ENCODE measurements around the gene DENND1A.
"Not testable (repeated sequence)": the region's sequence is repeated elsewhere in the genome, so short reads cannot be mapped to it uniquely, and the experiment has no call there.

The DENND1A gene

DNA sequence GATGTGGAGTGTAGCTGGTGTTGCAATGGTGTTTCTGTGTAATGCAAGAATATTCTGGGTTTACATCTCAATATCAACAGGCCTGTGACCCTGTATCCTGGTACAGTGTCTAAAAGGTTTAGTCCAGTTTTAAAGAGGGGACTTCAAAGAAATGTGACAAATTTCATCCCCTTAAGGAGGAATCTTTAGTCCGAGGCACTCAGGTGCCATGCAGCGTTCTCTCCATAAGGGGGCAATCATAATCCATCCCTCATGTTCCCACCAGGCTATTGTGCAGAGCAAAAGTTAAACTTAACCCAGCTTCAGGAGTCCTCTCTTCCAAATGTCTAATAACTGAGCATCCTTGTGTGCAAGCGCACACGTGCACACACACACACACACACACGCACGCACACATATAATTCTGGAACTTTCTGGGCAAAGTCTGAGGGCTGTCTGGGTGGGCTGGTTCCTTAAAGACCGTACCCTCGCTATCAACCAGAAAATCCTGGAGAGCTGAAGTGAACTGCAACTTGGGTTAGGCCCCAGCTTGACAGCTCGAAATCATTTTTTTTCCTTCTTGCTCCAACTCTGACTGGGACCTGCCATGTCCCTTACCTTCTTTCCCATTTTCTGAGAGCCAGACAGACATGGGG, 527.9 kb downstream of the DENND1A start:
- no peak overlapping the region for H3K27ac ChIP-seq (ENCODE audit: low read depth, low read length, severe bottlenecking)
- H3K4me1 ChIP-seq (ENCODE audit: control insufficient read depth, insufficient read depth, low read length, poor library complexity, severe bottlenecking): peaks cover 15% of the 10 kb centered on the region
- 38 to 45% methylated on average over 9 of the region's 9 CpGs for WGBS, 2 experiments (ENCODE audit: insufficient coverage in 2 of 2)
- H3K36me3 ChIP-seq (ENCODE audit: control insufficient read depth, insufficient read depth, low read length): no peaks in the 10 kb centered on the region
- no peaks in the 10 kb centered on the region for H3K9me3 ChIP-seq (ENCODE audit: control insufficient read depth, low read length)
- H3K4me3 ChIP-seq (ENCODE audit: extremely low read depth, insufficient read depth, low read length, poor library complexity, severe bottlenecking): no peak overlapping the region

DNA sequence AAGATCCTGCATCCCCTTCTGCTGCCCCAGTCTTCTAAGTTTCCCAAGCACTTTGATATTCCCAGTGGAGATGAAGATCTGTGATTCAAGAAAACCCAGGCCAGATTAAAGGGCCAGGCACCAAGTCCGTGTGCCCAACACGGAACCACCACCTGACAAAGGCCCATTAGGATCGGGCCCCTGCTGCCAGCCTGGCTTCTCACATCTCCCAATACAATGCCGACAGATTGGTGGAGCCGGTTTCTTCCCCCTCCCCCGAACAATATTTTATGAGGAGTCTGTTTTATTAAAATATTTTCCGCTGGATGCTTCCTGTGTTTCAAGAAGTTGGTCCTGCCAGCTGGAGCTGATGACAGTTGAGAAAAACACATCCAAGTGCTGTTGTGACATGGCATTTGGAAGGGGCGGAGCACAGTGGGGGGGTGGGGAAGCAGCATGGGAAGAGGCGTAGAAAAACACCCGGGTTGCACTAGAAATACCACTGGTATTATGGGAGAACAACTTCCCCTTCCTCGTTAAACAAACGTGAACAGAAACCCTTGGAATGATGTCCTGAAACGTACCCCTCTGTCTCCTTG, 528.9 kb downstream of the DENND1A start:
- Histone ChIP-seq H3K9me3 (ENCODE audit: control insufficient read depth, low read length) (no peaks in the 10 kb centered on the region), H3K4me3 (ENCODE audit: extremely low read depth, insufficient read depth, low read length, poor library complexity, severe bottlenecking) (no peak overlapping the region), H3K27ac (ENCODE audit: low read depth, low read length, severe bottlenecking) (no peak overlapping the region), H3K4me1 (ENCODE audit: control insufficient read depth, insufficient read depth, low read length, poor library complexity, severe bottlenecking) (peaks cover 6% of the 10 kb centered on the region), H3K36me3 (ENCODE audit: control insufficient read depth, insufficient read depth, low read length) (no peaks in the 10 kb centered on the region)
- WGBS, 2 experiments (ENCODE audit: insufficient coverage in 2 of 2): 68 to 82% methylated on average over 7 of the region's 13 CpGs

DNA sequence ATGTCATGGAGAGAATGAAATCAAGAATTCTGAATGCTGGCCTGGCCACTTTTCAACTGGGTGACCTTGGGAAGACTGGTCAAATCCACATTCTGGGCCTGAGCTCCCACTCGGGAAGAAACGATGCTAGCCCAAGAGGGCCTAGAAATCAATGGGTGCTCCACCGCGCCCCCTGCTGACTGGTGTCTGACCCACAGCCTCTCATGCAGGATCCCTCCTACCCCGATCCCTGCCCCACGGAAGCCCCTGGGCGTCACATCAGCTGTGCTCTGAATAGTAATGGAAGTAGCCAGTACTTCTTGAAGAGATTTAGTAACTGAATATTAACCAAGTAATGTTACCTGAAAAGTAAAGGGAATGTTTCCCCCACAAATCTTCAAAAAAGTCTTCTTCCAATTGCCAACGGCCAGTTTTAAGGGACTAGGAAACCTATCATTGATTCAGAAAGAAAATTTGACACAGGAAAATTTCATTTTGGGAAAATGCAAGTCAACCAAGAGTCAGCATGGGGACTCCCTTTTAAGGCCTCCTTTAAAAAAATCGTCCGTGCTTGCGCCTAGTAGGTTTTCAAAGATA, 530.0 kb downstream of the DENND1A start:
- WGBS, 2 experiments (ENCODE audit: insufficient coverage in 2 of 2): 72 to 75% methylated on average over 3 to 5 of the region's 11 CpGs

DNA sequence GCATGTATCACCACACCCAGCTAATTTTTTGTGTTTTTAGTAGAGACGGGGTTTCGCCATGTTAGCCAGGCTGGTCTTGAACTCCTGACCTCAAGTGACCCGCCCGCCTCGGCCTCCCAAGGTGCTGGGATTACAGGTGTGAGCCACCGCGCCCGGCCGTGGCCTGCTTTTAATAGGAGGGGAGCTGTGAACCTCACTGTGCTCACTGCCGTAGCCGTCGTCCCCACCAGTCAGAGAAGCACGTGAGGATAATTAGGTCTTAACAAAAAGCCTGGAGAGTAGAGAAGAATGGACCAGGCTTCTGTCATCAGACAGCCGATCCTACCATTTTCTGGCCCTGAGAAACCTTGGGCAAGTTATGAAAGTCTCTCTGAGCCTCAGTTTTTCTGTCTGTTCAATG, 531.0 kb downstream of the DENND1A start:
- H3K9me3 ChIP-seq (ENCODE audit: control insufficient read depth, low read length); H3K27ac ChIP-seq (ENCODE audit: low read depth, low read length, severe bottlenecking); H3K4me1 ChIP-seq (ENCODE audit: control insufficient read depth, insufficient read depth, low read length, poor library complexity, severe bottlenecking); H3K4me3 ChIP-seq (ENCODE audit: extremely low read depth, insufficient read depth, low read length, poor library complexity, severe bottlenecking); H3K36me3 ChIP-seq (ENCODE audit: control insufficient read depth, insufficient read depth, low read length): not testable (repeated sequence)
- 90 to 97% methylated on average over 11 to 14 of the region's 14 CpGs for WGBS, 2 experiments (ENCODE audit: insufficient coverage in 2 of 2)

More for the DNA sequence above, 530.0 kb downstream of the DENND1A start:
- H3K27ac ChIP-seq (ENCODE audit: low read depth, low read length, severe bottlenecking): no peak overlapping the region
- no peak overlapping the region for H3K4me3 ChIP-seq (ENCODE audit: extremely low read depth, insufficient read depth, low read length, poor library complexity, severe bottlenecking)
- no peaks in the 10 kb centered on the region for H3K36me3 ChIP-seq (ENCODE audit: control insufficient read depth, insufficient read depth, low read length)
- H3K4me1 ChIP-seq (ENCODE audit: control insufficient read depth, insufficient read depth, low read length, poor library complexity, severe bottlenecking): peaks cover 4% of the 10 kb centered on the region
- no peaks in the 10 kb centered on the region for H3K9me3 ChIP-seq (ENCODE audit: control insufficient read depth, low read length)

DNA sequence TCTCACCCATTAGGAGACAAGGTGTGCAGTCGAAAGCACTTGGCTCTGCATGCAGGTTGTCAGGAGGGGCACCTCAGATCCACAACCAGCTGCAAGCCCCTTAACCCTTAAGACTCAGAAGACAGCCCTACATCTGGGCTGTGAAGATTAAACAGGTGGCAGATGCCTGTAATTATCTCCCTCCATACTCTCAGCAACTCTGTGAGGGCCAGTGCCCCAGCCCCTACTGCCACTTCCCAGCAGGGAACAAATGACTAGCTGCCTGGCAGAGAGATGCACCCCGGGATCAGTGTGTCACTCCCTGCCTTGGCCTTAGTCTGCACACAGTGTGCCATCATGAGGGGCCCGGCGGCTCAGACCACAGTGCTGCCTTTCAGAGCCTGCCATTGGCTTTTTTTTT, 532.0 kb downstream of the DENND1A start:
- peaks cover 5% of the 10 kb centered on the region for H3K9me3 ChIP-seq (ENCODE audit: control insufficient read depth, low read length)
- WGBS, 2 experiments (ENCODE audit: insufficient coverage in 2 of 2): 83 to 94% methylated on average over 4 of the region's 4 CpGs
- H3K4me3 ChIP-seq (ENCODE audit: extremely low read depth, insufficient read depth, low read length, poor library complexity, severe bottlenecking): no peak overlapping the region
- no peak overlapping the region for H3K27ac ChIP-seq (ENCODE audit: low read depth, low read length, severe bottlenecking)
- no peaks in the 10 kb centered on the region for H3K36me3 ChIP-seq (ENCODE audit: control insufficient read depth, insufficient read depth, low read length)
- peaks cover 4% of the 10 kb centered on the region for H3K4me1 ChIP-seq (ENCODE audit: control insufficient read depth, insufficient read depth, low read length, poor library complexity, severe bottlenecking)

DNA sequence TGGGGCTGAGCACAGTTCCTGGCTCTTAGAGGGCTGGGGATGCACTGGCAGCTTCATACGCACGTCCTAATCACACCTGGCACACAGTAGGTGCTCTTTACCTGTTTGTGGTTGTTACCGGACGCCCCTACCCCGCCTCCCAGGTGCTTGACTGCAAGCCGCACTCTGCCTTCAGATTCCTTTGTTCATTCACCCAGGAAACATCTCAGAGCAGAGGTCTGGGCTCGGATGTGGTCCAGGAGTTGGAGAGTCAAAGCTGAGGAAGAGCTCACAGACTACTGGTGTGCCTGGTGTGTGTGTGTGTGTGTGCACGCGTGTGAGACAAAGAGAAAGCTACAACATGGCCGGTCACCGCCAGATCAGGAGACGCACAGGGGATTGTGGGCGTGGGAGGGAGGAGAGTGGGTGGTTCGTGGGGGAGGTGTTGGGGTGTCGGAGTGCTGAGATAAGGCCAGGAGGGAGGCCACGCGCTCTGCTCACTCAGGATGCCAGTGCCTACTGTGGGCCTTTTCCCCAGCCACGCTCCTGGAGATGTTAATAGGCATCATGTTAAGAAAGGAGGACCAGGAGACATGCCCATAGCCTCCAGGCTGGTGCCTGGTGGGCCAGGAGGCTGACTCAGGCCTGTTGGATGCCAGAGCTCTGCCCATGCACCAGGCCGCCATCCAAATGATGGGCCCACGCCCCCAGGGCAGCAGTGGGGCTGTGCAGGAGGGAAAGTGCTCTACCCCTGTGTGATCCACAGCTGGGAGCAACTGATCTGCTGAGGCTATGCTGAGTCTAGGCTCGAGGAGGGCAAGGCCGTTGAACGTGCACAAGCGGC, 534.0 kb downstream of the DENND1A start:
- H3K9me3 ChIP-seq (ENCODE audit: control insufficient read depth, low read length): peaks cover 8% of the 10 kb centered on the region
- 91 to 94% methylated on average over 22 of the region's 24 CpGs for WGBS, 2 experiments (ENCODE audit: insufficient coverage in 2 of 2)
- no peak overlapping the region for H3K4me3 ChIP-seq (ENCODE audit: extremely low read depth, insufficient read depth, low read length, poor library complexity, severe bottlenecking)
- no peaks in the 10 kb centered on the region for H3K36me3 ChIP-seq (ENCODE audit: control insufficient read depth, insufficient read depth, low read length)
- no peaks in the 10 kb centered on the region for H3K4me1 ChIP-seq (ENCODE audit: control insufficient read depth, insufficient read depth, low read length, poor library complexity, severe bottlenecking)
- no peak overlapping the region for H3K27ac ChIP-seq (ENCODE audit: low read depth, low read length, severe bottlenecking)

DNA sequence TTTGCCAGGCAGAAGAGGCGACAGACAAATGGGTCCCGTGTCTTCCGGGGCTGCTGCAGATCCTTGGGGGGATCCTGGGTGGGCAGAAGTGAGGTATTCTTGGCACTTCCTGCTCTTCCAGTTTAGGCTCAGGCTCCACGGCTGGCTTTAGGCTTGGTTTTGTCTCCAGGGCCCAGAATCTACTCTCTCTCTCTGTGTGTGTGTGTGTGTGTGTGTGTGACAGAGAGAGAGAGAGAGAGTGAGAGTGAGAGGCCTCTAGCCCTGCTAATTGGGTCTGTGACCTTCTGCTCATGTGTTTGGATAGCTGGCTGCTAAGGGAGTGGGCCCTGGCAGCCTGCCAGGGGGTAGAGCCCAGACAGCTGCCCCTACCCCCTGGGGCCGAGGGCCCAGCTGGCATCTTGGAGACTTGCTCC, 534.6 kb downstream of the DENND1A start:
- no peak overlapping the region for H3K27ac ChIP-seq (ENCODE audit: low read depth, low read length, severe bottlenecking)
- no peaks in the 10 kb centered on the region for H3K4me1 ChIP-seq (ENCODE audit: control insufficient read depth, insufficient read depth, low read length, poor library complexity, severe bottlenecking)
- 63 to 74% methylated on average over 3 to 4 of the region's 5 CpGs for WGBS, 2 experiments (ENCODE audit: insufficient coverage in 2 of 2)
- H3K9me3 ChIP-seq (ENCODE audit: control insufficient read depth, low read length): peaks cover 8% of the 10 kb centered on the region
- no peaks in the 10 kb centered on the region for H3K36me3 ChIP-seq (ENCODE audit: control insufficient read depth, insufficient read depth, low read length)
- no peak overlapping the region for H3K4me3 ChIP-seq (ENCODE audit: extremely low read depth, insufficient read depth, low read length, poor library complexity, severe bottlenecking)

DNA sequence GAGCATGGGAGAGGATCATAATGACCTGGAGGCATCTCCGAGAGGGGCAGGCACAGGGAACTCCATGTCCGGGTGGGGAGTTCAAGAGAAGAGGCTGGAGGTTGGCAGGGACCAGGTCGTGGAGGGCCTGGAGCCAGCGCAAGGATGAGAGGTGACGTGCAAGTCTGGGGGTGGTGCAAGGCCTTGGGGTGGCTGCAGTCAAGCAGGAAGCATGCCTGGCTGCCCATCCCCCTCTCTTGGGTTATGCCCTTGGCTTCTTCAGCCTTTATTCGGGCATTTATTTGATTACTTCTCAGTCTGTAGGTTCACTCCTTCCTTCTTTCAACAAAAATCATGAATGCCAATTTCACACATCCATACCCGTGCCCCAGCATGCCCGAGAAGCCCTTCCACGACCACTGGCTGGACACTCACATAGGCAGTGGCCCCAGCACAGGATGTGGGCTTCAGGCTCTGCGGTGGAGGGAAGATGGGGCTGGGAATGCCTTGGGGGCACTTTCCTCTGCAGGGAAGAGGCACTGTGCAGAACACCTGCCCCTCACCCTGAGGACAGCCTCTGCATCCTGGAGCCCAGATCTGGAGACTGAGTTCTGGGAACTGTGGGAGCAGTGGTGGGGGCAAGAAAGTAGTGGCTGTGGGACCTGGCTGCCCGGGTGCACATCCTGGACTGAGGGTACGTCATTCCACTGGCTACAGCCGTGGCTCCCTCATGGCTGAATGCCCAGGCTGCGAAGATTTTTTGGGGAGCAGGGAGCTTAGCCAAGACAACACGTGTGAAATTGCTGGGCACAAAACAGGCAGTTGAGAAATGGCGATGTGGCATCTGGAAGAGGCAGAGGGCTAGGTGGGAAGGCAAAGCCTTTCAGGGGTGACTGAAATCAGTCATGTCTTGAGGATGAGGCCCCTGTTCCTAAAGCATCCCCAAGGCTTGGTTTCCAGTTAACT, 535.4 kb downstream of the DENND1A start:
- WGBS, 2 experiments (ENCODE audit: insufficient coverage in 2 of 2): 82 to 85% methylated on average over 16 of the region's 16 CpGs

DNA sequence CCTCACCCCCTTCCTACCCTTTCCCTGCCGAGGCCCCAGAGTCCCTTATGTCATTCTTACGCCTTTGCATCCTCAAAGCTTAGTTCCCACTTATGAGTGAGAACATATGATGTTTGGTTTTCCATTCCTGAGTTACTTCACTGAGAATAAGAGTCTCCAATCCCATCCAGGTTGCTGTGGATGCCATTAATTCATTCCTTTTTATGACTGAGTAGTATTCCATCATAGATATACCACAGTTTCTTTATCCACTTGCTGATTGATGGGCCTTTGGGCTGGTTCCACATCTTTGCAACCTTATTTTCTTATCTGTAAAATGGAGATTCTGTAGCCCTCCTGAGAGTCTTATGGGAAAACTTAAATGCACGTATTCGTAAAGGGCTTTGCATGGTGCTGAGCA, 537.1 kb downstream of the DENND1A start:
- H3K27ac ChIP-seq (ENCODE audit: low read depth, low read length, severe bottlenecking): no peak overlapping the region
- H3K4me1 ChIP-seq (ENCODE audit: control insufficient read depth, insufficient read depth, low read length, poor library complexity, severe bottlenecking): no peaks in the 10 kb centered on the region
- 92% methylated on average over 2 of the region's 4 CpGs; no CpG with 5 or more reads in 1 of the 2 experiments for WGBS, 2 experiments (ENCODE audit: insufficient coverage in 2 of 2)

More for the DNA sequence above, 535.4 kb downstream of the DENND1A start:
- H3K4me1 ChIP-seq (ENCODE audit: control insufficient read depth, insufficient read depth, low read length, poor library complexity, severe bottlenecking): no peaks in the 10 kb centered on the region
- no peak overlapping the region for H3K27ac ChIP-seq (ENCODE audit: low read depth, low read length, severe bottlenecking)
- H3K36me3 ChIP-seq (ENCODE audit: control insufficient read depth, insufficient read depth, low read length): no peaks in the 10 kb centered on the region
- H3K4me3 ChIP-seq (ENCODE audit: extremely low read depth, insufficient read depth, low read length, poor library complexity, severe bottlenecking): no peak overlapping the region
- peaks cover 8% of the 10 kb centered on the region for H3K9me3 ChIP-seq (ENCODE audit: control insufficient read depth, low read length)

DNA sequence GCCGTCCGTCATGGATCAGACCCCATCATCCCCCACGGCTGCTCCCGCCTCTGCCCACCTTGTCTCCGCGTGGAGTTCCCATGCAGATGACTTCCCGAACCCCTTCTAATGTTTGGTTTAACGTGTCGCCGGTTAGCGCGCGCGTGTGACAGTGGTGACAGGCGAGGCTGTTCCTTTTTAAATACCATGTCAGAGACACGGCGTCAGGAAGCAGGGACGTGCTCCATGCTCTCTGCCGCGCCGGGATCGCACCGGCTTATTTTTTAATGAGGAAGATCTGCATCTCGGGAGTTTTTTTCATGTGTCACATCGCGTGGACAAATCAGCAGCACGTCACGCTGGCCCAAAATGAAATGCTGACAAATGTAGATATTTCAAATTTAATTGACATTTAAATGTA, 538.0 kb downstream of the DENND1A start:
- Histone ChIP-seq H3K4me1 (ENCODE audit: control insufficient read depth, insufficient read depth, low read length, poor library complexity, severe bottlenecking) (no peaks in the 10 kb centered on the region), H3K9me3 (ENCODE audit: control insufficient read depth, low read length) (peaks cover 8% of the 10 kb centered on the region), H3K4me3 (ENCODE audit: extremely low read depth, insufficient read depth, low read length, poor library complexity, severe bottlenecking) (no peak overlapping the region), H3K27ac (ENCODE audit: low read depth, low read length, severe bottlenecking) (no peak overlapping the region), H3K36me3 (ENCODE audit: control insufficient read depth, insufficient read depth, low read length) (no peaks in the 10 kb centered on the region)
- 92% methylated on average over 24 to 27 of the region's 28 CpGs for WGBS, 2 experiments (ENCODE audit: insufficient coverage in 2 of 2)

More for the DNA sequence above, 537.1 kb downstream of the DENND1A start:
- Histone ChIP-seq H3K9me3 (ENCODE audit: control insufficient read depth, low read length) (peaks cover 8% of the 10 kb centered on the region), H3K36me3 (ENCODE audit: control insufficient read depth, insufficient read depth, low read length) (no peaks in the 10 kb centered on the region), H3K4me3 (ENCODE audit: extremely low read depth, insufficient read depth, low read length, poor library complexity, severe bottlenecking) (no peak overlapping the region)
